Upper lobe of left lung (tissue), 6 donors: ENCODE measurements around the gene PREPL. TPM values are rescaled to one million over a fixed set of nuclear protein-coding genes. Genes with fewer than 3 reads are reported as not detected.

Source experiments
- ATAC-seq, 2 donors: fragments of 200-7000 bp; cut with Tn5 transposase; one replicate each; pipeline ENCODE4 v1.9.1; 2022; ENCODE audit warnings: mild to moderate bottlenecking in 2 of 2, moderate library complexity in 2 of 2; ENCODE audit not compliant: low FRiP score in 2 of 2
- DNase-seq, 2 donors: peaks; one replicate each; pipeline ENCODE4 v3.0.0-alpha.2; 2019 to 2020
- H3K27ac ChIP-seq, 4 donors: fragments of 200-600 bp; sonication (generic); one replicate each; pipeline ENCODE4 v1.5.1; 2016 to 2019
- H3K27me3 ChIP-seq, 4 donors: fragments of 200-600 bp; sonication (generic); one replicate each; pipeline ENCODE4 v1.5.1; 2017 to 2019
- H3K36me3 ChIP-seq, 4 donors: fragments of 200-600 bp; sonication (generic); one replicate each; pipeline ENCODE4 v1.5.1; 2016 to 2019
- H3K4me1 ChIP-seq, 4 donors: fragments of 200-600 bp; sonication (generic); one replicate each; pipeline ENCODE4 v1.5.1; 2018 to 2019
- H3K4me3 ChIP-seq, 4 donors: fragments of 200-600 bp; sonication (generic); one replicate each; pipeline ENCODE4 v1.5.1; 2017 to 2019; ENCODE audit warnings: mild to moderate bottlenecking in 2 of 4, moderate library complexity in 1 of 4
- H3K9me3 ChIP-seq, 4 donors: fragments of 200-600 bp; sonication (generic); one replicate each; pipeline ENCODE4 v1.5.1; 2018 to 2019
- CTCF ChIP-seq, 6 experiments: fragments of 450-650 bp in 4 of 6; fragments of 200-600 bp in 2 of 6; sonication (generic) in 2 of 6; IDR thresholded peaks; one replicate each; pipeline ENCODE4 v1.5.1; 2016 to 2019; ENCODE audit warnings: antibody characterized with exemption in 6 of 6
- EP300 ChIP-seq, 4 donors: sonication (generic); formaldehyde crosslinking; IDR thresholded peaks; one replicate each; pipeline ENCODE4 v1.5.1; 2017; ENCODE audit warnings: antibody characterized with exemption in 4 of 4, control low read depth in 2 of 4
- POLR2A ChIP-seq, 4 donors: fragments of 450-650 bp; IDR thresholded peaks; one replicate each; pipeline ENCODE4 v1.5.1; 2016 to 2017; ENCODE audit warnings: antibody characterized with exemption in 4 of 4, mild to moderate bottlenecking in 2 of 4
- POLR2AphosphoS5 ChIP-seq, 2 donors: sonication (generic); formaldehyde crosslinking; IDR thresholded peaks; one replicate each; pipeline ENCODE4 v1.5.1; 2017; ENCODE audit warnings: antibody characterized with exemption in 2 of 2
- WGBS, 2 donors: methylation state at CpG; one replicate each; pipeline ENCODE4 v1.1.5; 2017 to 2018; 5-methylcytosine and 5-hydroxymethylcytosine counted together
- total RNA-seq, 6 donors: library from RNA; depleted of rRNA in 4 of 6; stranded (reverse); fragments of >200 nt in 4 of 6; gene quantifications; one replicate each; pipeline versions ENCODE4 v1.1.0 to v1.2.1, GENCODE V29; 2016 to 2021
- donor health status: DM: no; HTN: no; CAD: no; lungs with moderate emphysema.
- donor health status: DM: no; HTN: yes; CAD: no; lungs with severe emphysema.

Gene PREPL
- total RNA-seq, 6 donors from 2014 or later: 21.4 to 54.9 (median 34.2) TPM

GRCh38 chr2:44349506-44349905 lies 11.8 kb downstream of the PREPL start:
- TF ChIP-seq POLR2AphosphoS5 (IDR thresholded peaks at IDR 0.05) (no peak), POLR2A (IDR thresholded peaks at IDR 0.05) (no peak), CTCF (IDR thresholded peaks at IDR 0.05) (no peak), EP300 (IDR thresholded peaks at IDR 0.05) (no peak)
- Histone ChIP-seq H3K4me3 (no peak overlapping the region), H3K9me3 (no peaks in the 10 kb centered on the region), H3K27me3 (no peaks in the 10 kb centered on the region), H3K27ac (no peak overlapping the region), H3K36me3 (peaks cover 0 to 20% (median 1%) of the 10 kb centered on the region in 4 donors), H3K4me1 (peaks cover 0 to 6% (median 1%) of the 10 kb centered on the region in 4 donors)
- 95 to 97% methylated on average over 10 of the region's 10 CpGs for WGBS, 2 donors
- DNase-seq: no peak
- ATAC-seq: no peak

DNA sequence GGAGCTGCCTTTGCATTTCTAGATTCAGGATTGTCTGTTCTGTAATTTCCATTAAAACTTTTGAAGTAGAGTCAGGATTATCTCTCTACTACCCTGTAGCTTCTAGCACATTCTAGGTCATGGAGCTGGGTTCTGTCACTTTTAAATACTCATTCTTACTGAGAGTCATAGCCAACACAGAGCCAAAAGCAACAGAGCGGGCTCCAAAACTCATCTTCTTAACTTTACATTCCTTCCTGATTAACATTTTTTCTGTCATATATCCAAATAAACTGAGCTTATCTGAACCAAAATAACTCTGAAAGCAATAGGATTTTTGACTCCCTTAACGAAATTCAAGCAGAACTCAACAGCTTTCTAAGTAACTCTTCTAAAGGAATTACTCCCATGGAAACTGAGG lies 12.9 kb downstream of the PREPL start:
- ATAC-seq: peak in 1 of 2 donors; percentile 85
- TF ChIP-seq POLR2AphosphoS5 (IDR thresholded peaks at IDR 0.05): no peak
- no peak for TF ChIP-seq POLR2A (IDR thresholded peaks at IDR 0.05)
- no peak for TF ChIP-seq CTCF (IDR thresholded peaks at IDR 0.05)
- TF ChIP-seq EP300 (IDR thresholded peaks at IDR 0.05): no peak
- no peaks in the 10 kb centered on the region for H3K9me3 ChIP-seq
- H3K4me1 ChIP-seq: peaks cover 0 to 6% (median 1%) of the 10 kb centered on the region in 4 donors
- H3K4me3 ChIP-seq: no peak overlapping the region
- DNase-seq: no peak
- peaks cover 0 to 25% (median 3%) of the 10 kb centered on the region in 4 donors for H3K36me3 ChIP-seq
- WGBS, 2 donors: 63 to 79% methylated on average over 2 of the region's 2 CpGs
- no peak overlapping the region for H3K27ac ChIP-seq
- no peaks in the 10 kb centered on the region for H3K27me3 ChIP-seq

DNA sequence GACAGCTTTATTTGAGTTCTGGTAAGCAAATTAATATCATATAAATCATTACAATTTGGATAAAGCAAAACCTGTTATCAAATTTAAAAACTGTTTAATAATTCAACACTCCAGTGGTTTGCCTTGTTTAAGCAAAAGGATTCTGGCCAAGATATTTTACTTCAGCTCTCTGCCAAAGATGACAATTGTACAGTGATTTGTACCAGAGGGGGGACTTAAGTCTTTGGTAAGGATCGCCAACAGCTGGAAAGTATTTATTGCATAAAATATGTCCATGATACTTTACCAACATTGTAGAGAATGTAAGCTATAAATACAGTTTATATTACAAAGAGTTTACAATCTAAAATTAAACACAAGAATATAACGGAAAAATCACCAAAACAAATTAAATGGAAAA lies 13.8 kb downstream of the PREPL start:
- DNase-seq: no peak
- Histone ChIP-seq H3K36me3 (peaks cover 0 to 33% (median 8%) of the 10 kb centered on the region in 4 donors), H3K27me3 (no peaks in the 10 kb centered on the region), H3K4me3 (no peak overlapping the region), H3K9me3 (no peaks in the 10 kb centered on the region), H3K4me1 (peaks cover 0 to 6% (median 1%) of the 10 kb centered on the region in 4 donors), H3K27ac (no peak overlapping the region)
- TF ChIP-seq EP300 (IDR thresholded peaks at IDR 0.05): no peak
- TF ChIP-seq CTCF (IDR thresholded peaks at IDR 0.05): no peak
- TF ChIP-seq POLR2A (IDR thresholded peaks at IDR 0.05): no peak
- no peak for TF ChIP-seq POLR2AphosphoS5 (IDR thresholded peaks at IDR 0.05)
- no peak for ATAC-seq
- WGBS, 2 donors: 66 to 75% methylated on average over 2 of the region's 2 CpGs

- no peaks in the 10 kb centered on the region for H3K4me1 ChIP-seq
- H3K27me3 ChIP-seq: no peaks in the 10 kb centered on the region
- no peaks in the 10 kb centered on the region for H3K9me3 ChIP-seq
- no peak overlapping the region for H3K27ac ChIP-seq
- peaks cover 4 to 73% (median 20%) of the 10 kb centered on the region in 4 donors for H3K36me3 ChIP-seq
- no peak overlapping the region for H3K4me3 ChIP-seq
- ATAC-seq: no peak
- 96 to 100% methylated on average over 1 of the region's 1 CpG for WGBS, 2 donors
- DNase-seq: no peak
- TF ChIP-seq EP300 (IDR thresholded peaks at IDR 0.05) (no peak), CTCF (IDR thresholded peaks at IDR 0.05) (peak in 1 of 6 experiments; percentile 13)
Observed at GRCh38 chr2:44342854-44343253, 18.4 kb downstream of the PREPL start.

DNA sequence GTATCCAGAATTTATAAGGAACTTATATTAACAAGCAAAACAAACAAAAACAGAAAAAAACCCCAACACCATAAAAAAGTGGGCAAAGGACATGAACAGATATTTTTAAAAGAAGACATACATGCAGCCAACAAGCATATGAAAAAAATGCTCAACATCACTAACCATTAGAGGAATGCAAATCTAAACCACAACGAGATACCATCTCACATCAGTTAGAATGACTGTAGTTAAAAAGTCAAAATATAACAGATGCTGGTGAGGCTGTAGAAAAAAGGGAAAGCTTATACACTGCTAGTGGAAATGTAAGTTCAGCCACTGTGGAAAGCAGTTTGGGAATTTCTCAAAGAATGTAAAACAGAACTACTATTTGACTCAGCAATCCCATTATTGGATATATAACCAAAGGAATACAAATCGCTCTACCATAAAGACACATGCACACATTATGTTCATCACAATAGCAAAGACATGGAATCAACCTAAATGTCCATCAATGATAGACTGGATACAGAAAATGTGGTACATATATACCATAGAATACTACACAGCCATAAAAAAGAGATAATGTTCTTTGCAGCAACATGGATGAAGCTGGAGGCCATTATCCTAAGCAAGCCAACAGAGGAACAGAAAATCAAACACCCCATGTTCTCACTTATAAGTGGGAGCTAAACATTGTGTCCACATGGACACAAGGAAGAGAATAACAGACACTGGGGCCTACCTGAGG lies 25.3 kb downstream of the PREPL start:
- Histone ChIP-seq H3K9me3 (no peaks in the 10 kb centered on the region), H3K27me3 (no peaks in the 10 kb centered on the region), H3K4me3 (no peak overlapping the region), H3K4me1 (no peaks in the 10 kb centered on the region), H3K27ac (no peak overlapping the region), H3K36me3 (peaks cover 6 to 65% (median 18%) of the 10 kb centered on the region in 4 donors)
- ATAC-seq: no peak
- no peak for DNase-seq
- TF ChIP-seq POLR2AphosphoS5 (IDR thresholded peaks at IDR 0.05) (no peak), EP300 (IDR thresholded peaks at IDR 0.05) (no peak), POLR2A (IDR thresholded peaks at IDR 0.05) (no peak), CTCF (IDR thresholded peaks at IDR 0.05) (no peak)
- 73 to 91% methylated on average over 2 of the region's 2 CpGs for WGBS, 2 donors
